SK-N-SH treated with all-trans-retinoic acid at 6 μM for 48 hours (cell line): Measurements from ENCODE around the gene ANKRD2.

Source experiments
- ATAC-seq: fragments of 200-7000 bp; cut with Tn5 transposase; 3 replicates; pipeline ENCODE4 v1.9.1; 2020; ENCODE audit warnings: mild to moderate bottlenecking, moderate library complexity
- ARNTL ChIP-seq: fragments of 450-650 bp; formaldehyde crosslinking; IDR thresholded peaks from 2 replicates; pipeline ENCODE4 v1.5.0; 2020; ENCODE audit warnings: low read depth, mild to moderate bottlenecking, moderate library complexity, borderline replicate concordance
- BACH2 ChIP-seq: fragments of 250-450 bp; sonication (Bioruptor Pico); IDR thresholded peaks from 2 replicates; pipeline ENCODE4 v1.9.0; 2021; ENCODE audit warnings: mild to moderate bottlenecking, borderline replicate concordance
- CREB5 ChIP-seq: fragments of 250-450 bp; sonication (Bioruptor Pico); IDR thresholded peaks from 2 replicates; pipeline ENCODE4 v1.5.1; 2020; ENCODE audit warnings: low read depth, mild to moderate bottlenecking, moderate library complexity
- CSDC2 ChIP-seq: fragments of 250-450 bp; sonication (Bioruptor Pico); IDR thresholded peaks from 2 replicates; pipeline ENCODE4 v1.5.0; 2020; ENCODE audit warnings: mild to moderate bottlenecking, moderate library complexity
- ISL1 ChIP-seq: fragments of 250-450 bp; sonication (Bioruptor Pico); IDR thresholded peaks from 2 replicates; pipeline ENCODE4 v2.1.2; 2022; ENCODE audit warnings: mild to moderate bottlenecking, moderate library complexity
- PATZ1 ChIP-seq: fragments of 250-450 bp; sonication (Bioruptor Pico); IDR thresholded peaks from 2 replicates; pipeline ENCODE4 v1.8.0; 2020; ENCODE audit warnings: mild to moderate bottlenecking, moderate library complexity, borderline replicate concordance
- PPARA ChIP-seq: fragments of 250-450 bp; sonication (Bioruptor Pico); IDR thresholded peaks from 2 replicates; pipeline ENCODE4 v1.5.0; 2020; ENCODE audit warnings: mild to moderate bottlenecking, borderline replicate concordance
- RARB ChIP-seq: fragments of 250-450 bp; sonication (Bioruptor Pico); IDR thresholded peaks from 2 replicates; pipeline ENCODE4 v1.8.0; 2021; ENCODE audit warnings: mild to moderate bottlenecking, moderate library complexity
- TCF4 ChIP-seq: fragments of 250-450 bp; sonication (Bioruptor Pico); IDR thresholded peaks from 2 replicates; pipeline ENCODE4 v1.8.0; 2021; ENCODE audit warnings: mild to moderate bottlenecking, moderate library complexity, borderline replicate concordance
- TOX ChIP-seq: fragments of 250-450 bp; sonication (Bioruptor Pico); IDR thresholded peaks from 2 replicates; pipeline ENCODE4 v1.8.0; 2021; ENCODE audit warnings: mild to moderate bottlenecking, moderate library complexity, borderline replicate concordance
- TSHZ2 ChIP-seq: fragments of 250-450 bp; sonication (Bioruptor Pico); IDR thresholded peaks from 2 replicates; pipeline ENCODE4 v1.5.0; 2020; ENCODE audit warnings: mild to moderate bottlenecking, moderate library complexity
- ZC3H10 ChIP-seq: fragments of 250-450 bp; sonication (Bioruptor Pico); IDR thresholded peaks from 2 replicates; pipeline ENCODE4 v1.5.1; 2021; ENCODE audit warnings: mild to moderate bottlenecking, moderate library complexity
- ZFP3 ChIP-seq: fragments of 250-450 bp; sonication (Bioruptor Pico); IDR thresholded peaks from 2 replicates; pipeline ENCODE4 v1.5.0; 2020; ENCODE audit warnings: mild to moderate bottlenecking, moderate library complexity
- ZFP30 ChIP-seq: fragments of 450-650 bp; formaldehyde crosslinking; IDR thresholded peaks from 2 replicates; pipeline ENCODE4 v1.5.0; 2022; ENCODE audit warnings: mild to moderate bottlenecking, moderate library complexity
- ZNF70 ChIP-seq: fragments of 450-650 bp; formaldehyde crosslinking; IDR thresholded peaks from 2 replicates; pipeline ENCODE4 v1.5.0; 2020; ENCODE audit warnings: mild to moderate bottlenecking, moderate library complexity
- TF ChIP-seq, protein P1 (sequence below): fragments of 250-450 bp; sonication (Bioruptor Pico); IDR thresholded peaks from 2 replicates; pipeline ENCODE4 v1.5.1; 2021; ENCODE audit warnings: mild to moderate bottlenecking, moderate library complexity
- TF ChIP-seq, protein P2 (sequence below): fragments of 250-450 bp; sonication (Bioruptor Pico); IDR thresholded peaks from 2 replicates; pipeline ENCODE4 v1.8.0; 2021; ENCODE audit warnings: low read depth, mild to moderate bottlenecking, moderate library complexity, borderline replicate concordance

ANKRD2 gene

DNA sequence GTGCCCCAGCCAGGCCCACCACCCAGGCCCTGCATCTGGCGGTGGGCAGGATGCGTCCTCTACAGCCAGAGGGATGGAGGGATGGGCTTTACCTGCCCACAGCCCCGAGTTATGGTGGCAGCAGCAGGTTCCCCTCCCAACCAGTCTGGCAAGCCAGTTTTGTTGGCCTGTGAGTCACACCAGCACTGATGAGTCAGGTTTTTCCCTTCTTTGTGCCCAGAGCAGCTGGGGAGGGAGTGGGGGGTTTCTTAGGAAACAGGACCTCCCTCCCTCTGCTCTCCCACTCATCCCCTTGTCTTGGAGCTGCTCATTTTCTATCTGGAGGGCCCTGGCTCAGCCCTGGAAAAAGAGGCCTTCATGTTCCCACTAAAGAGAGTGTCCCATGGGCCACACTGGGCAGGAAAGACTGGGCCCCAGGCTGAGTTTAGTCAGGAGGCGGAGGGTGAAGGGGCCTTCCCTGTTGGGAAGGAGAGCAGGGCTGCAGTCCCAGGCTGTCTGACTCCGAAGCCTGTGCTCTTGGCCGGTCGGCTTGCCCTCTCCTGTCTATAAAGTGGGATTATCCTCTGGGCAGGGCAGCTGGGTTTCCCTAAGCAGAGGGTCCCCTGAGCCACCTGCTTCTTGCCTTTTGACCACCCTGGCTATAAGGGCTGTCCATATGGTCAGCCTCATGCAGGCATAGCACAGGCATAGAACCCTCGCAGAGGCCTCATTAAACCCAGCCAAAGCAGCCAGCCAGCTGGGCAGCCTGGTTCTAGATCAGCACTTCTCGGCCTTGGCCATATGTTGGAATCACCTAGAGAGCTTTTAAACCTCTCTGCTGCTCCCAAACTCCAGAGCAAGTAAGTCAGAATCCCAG, 30.2 kb upstream of the ANKRD2 start (continued):
- TF ChIP-seq, protein P1, sequence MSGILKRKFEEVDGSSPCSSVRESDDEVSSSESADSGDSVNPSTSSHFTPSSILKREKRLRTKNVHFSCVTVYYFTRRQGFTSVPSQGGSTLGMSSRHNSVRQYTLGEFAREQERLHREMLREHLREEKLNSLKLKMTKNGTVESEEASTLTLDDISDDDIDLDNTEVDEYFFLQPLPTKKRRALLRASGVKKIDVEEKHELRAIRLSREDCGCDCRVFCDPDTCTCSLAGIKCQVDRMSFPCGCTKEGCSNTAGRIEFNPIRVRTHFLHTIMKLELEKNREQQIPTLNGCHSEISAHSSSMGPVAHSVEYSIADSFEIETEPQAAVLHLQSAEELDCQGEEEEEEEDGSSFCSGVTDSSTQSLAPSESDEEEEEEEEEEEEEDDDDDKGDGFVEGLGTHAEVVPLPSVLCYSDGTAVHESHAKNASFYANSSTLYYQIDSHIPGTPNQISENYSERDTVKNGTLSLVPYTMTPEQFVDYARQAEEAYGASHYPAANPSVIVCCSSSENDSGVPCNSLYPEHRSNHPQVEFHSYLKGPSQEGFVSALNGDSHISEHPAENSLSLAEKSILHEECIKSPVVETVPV (CRISPR knock-in tag), result no peak
- TF ChIP-seq ARNTL, result no peak
- TF ChIP-seq ISL1, result no peak
- no peak for TF ChIP-seq ZNF70
- TF ChIP-seq TOX (CRISPR knock-in tag), result no peak
- no peak for TF ChIP-seq ZC3H10 (CRISPR knock-in tag)
- no peak for TF ChIP-seq RARB
- TF ChIP-seq ZFP30, result no peak

- TF ChIP-seq PATZ1 (CRISPR knock-in tag) (0 out of 2 replicates have a peak, but pooled peaks have one; percentile 19), ARNTL (no peak), BACH2 (CRISPR knock-in tag) (no peak), TSHZ2 (CRISPR knock-in tag) (no peak), CSDC2 (CRISPR knock-in tag) (no peak), CREB5 (CRISPR knock-in tag) (no peak), RARB (no peak), ZNF70 (no peak), ZFP3 (CRISPR knock-in tag) (peak; percentile 31; the same call in 1 of the 2 replicates), ISL1 (no peak), TCF4 (CRISPR knock-in tag) (no peak), PPARA (CRISPR knock-in tag) (no peak)
- TF ChIP-seq, protein P2, sequence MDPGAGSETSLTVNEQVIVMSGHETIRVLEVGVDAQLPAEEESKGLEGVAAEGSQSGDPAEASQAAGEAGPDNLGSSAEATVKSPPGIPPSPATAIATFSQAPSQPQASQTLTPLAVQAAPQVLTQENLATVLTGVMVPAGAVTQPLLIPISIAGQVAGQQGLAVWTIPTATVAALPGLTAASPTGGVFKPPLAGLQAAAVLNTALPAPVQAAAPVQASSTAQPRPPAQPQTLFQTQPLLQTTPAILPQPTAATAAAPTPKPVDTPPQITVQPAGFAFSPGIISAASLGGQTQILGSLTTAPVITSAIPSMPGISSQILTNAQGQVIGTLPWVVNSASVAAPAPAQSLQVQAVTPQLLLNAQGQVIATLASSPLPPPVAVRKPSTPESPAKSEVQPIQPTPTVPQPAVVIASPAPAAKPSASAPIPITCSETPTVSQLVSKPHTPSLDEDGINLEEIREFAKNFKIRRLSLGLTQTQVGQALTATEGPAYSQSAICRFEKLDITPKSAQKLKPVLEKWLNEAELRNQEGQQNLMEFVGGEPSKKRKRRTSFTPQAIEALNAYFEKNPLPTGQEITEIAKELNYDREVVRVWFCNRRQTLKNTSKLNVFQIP (CRISPR knock-in tag), result no peak
- TF ChIP-seq, protein P1 (CRISPR knock-in tag), result no peak
- peak; percentile 78 for ATAC-seq
These were observed 29.5 kb upstream of the ANKRD2 start for GRCh38 chr10:97543025-97543546.
